ENCODE data around the gene FANCI.

DNA sequence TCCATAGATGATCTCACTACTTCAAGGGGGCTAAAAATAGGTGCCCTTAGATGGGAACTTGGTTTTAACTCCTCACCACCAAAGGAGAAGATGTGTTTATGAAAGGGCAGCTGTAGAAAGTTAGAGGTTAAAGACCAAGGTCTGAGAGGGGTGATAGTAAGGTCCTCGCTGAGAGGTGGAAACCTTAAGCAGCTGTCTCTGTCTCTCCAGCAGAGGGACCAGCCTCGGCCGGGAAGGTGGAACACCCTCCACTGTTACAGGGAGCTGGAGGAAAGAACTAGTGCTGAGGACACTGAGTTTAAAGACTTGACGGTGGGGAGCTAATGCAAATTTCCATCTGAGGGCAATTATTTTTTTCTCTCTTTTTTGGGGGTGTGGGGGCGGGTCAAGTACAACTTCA is 13.5 kb upstream of the FANCI start:
- TF ChIP-seq GATA2 (IDR thresholded peaks at IDR 0.05; ENCODE audit: low read depth, low read length) (no peak), GATA3 (IDR thresholded peaks at IDR 0.05; ENCODE audit: low read depth, low read length) (no peak)
